ENCODE results near the gene ATP6V0D1.

DNA sequence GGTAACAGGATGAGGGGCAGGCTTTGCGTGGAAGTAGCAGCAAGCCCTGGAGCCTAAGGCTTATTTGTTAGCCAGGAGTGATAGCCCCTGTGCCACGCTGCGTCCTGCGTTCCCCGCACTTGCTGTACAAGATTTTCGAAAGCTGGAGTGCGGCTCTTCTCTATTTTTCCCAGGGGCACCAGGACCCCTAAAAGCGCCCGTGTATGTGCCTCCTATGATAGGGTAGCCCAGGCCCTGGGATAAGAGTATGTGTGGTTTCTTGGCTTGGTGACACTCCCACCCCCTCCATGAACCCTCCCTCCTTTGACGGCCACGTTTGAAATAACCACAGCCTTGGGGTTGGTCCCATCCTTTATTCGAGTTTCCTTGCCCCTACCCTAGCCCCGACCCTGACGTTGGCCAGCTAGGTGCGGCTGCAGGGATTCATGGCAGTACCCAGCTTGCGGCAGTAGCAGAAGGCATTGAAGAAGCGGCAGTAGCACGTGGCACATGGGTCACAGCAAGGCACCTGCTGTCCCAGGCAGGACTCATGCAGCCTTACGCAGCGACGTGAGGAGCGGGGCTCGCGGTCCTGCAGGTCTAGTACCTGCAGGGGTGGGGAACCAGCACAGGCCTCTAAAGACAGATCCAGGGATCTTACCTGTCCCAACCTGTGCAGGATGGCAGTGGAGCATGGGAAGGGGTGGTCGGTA, 1.4 kb upstream of the ATP6V0D1 start:
- TF ChIP-seq, protein P1, sequence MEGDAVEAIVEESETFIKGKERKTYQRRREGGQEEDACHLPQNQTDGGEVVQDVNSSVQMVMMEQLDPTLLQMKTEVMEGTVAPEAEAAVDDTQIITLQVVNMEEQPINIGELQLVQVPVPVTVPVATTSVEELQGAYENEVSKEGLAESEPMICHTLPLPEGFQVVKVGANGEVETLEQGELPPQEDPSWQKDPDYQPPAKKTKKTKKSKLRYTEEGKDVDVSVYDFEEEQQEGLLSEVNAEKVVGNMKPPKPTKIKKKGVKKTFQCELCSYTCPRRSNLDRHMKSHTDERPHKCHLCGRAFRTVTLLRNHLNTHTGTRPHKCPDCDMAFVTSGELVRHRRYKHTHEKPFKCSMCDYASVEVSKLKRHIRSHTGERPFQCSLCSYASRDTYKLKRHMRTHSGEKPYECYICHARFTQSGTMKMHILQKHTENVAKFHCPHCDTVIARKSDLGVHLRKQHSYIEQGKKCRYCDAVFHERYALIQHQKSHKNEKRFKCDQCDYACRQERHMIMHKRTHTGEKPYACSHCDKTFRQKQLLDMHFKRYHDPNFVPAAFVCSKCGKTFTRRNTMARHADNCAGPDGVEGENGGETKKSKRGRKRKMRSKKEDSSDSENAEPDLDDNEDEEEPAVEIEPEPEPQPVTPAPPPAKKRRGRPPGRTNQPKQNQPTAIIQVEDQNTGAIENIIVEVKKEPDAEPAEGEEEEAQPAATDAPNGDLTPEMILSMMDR (IDR thresholded peaks at IDR 0.05): no peak
- no peak for TF ChIP-seq POLR2A (IDR thresholded peaks at IDR 0.05)
